SK-N-SH (cell line): ENCODE results near the gene MLC1. TPM values are rescaled to one million over a fixed set of nuclear protein-coding genes. Genes with fewer than 3 reads are reported as not detected.

ENCODE experiments used
- CTCF ChIA-PET: fragments of 300-600, 350-600 bp; formaldehyde crosslinking; extraction: SDS; loops from one replicate; lab custom pipeline; 2021; lab: Yijun Ruan, JAX
- POLR2A ChIA-PET: fragments of 350-600 bp; sonication (Branson Sonifier 250); formaldehyde crosslinking; extraction: SDS; loops from one replicate; lab custom pipeline; 2020; ENCODE audit warnings: antibody characterized with exemption, inconsistent platforms; lab: Yijun Ruan, JAX
- DNase-seq: peaks from one replicate; pipeline ENCODE4 v3.0.0; 2012
- H2AFZ ChIP-seq: fragments of 200-600 bp; sonication (generic); 2 replicates; pipeline ENCODE4 v1.8.1; 2016; ENCODE audit warnings: antibody characterized with exemption, mild to moderate bottlenecking, low read depth
- H3F3A ChIP-seq: fragments of 200-600 bp; sonication (generic); replicated peaks from 2 replicates; pipeline ENCODE3; 2016; ENCODE audit warnings: antibody characterized with exemption, mild to moderate bottlenecking; ENCODE audit not compliant: insufficient read depth
- H3K27ac ChIP-seq, 2 experiments: fragments of 200-500 bp in 1 of 2; fragments of 200-600 bp in 1 of 2; sonication (Bioruptor generic) in 1 of 2; sonication (generic), shearing (Covaris generic) in 1 of 2; 2 replicates each; pipeline versions ENCODE4 v1.5.1 to v1.6.1; 2014 to 2016; ENCODE audit warnings: low read depth in 2 of 2, inconsistent platforms in 1 of 2, low read length in 1 of 2, mild to moderate bottlenecking in 1 of 2, mixed read lengths in 1 of 2
- H3K27me3 ChIP-seq: fragments of 200-600 bp; sonication (generic), shearing (Covaris generic); 2 replicates; pipeline ENCODE4 v1.6.1; 2016; ENCODE audit warnings: mixed run types; ENCODE audit not compliant: insufficient read depth
- H3K36me3 ChIP-seq, 2 experiments: fragments of 200-500 bp in 1 of 2; fragments of 200-600 bp in 1 of 2; sonication (Bioruptor generic) in 1 of 2; sonication (generic) in 1 of 2; replicated peaks in 1 of 2; 2 replicates each; pipeline versions ENCODE3 to v1.5.1; 2014 to 2016; ENCODE audit warnings: low read length in 1 of 2, mild to moderate bottlenecking in 1 of 2; ENCODE audit not compliant: insufficient read depth in 2 of 2, control insufficient read depth in 1 of 2
- H3K4me1 ChIP-seq, 2 experiments: fragments of 200-500 bp in 1 of 2; fragments of 200-600 bp in 1 of 2; sonication (Bioruptor generic) in 1 of 2; sonication (generic), shearing (Covaris generic) in 1 of 2; 2 replicates each; pipeline versions ENCODE4 v1.5.1 to v1.6.1; 2014 to 2016; ENCODE audit warnings: low read depth in 1 of 2, low read length in 1 of 2, mixed run types in 1 of 2; ENCODE audit not compliant: insufficient read depth in 2 of 2, control insufficient read depth in 1 of 2
- H3K4me2 ChIP-seq: fragments of 200-600 bp; sonication (generic), shearing (Covaris generic); 2 replicates; pipeline ENCODE4 v1.6.1; 2017; ENCODE audit warnings: mixed run types
- H3K4me3 ChIP-seq, 2 experiments: fragments of 200-500 bp in 1 of 2; fragments of 200-600 bp in 1 of 2; sonication (Bioruptor generic) in 1 of 2; sonication (generic), shearing (Covaris generic) in 1 of 2; 2 replicates each; pipeline versions ENCODE4 v1.5.1 to v1.8.1; 2014 to 2016; ENCODE audit warnings: low read depth in 2 of 2, inconsistent platforms in 1 of 2, low read length in 1 of 2, mild to moderate bottlenecking in 1 of 2, mixed read lengths in 1 of 2, moderate library complexity in 1 of 2
- H3K79me2 ChIP-seq: fragments of 200-600 bp; sonication (generic); 2 replicates; pipeline ENCODE4 v1.8.1; 2017; ENCODE audit warnings: mild to moderate bottlenecking; ENCODE audit not compliant: insufficient read depth
- H3K9ac ChIP-seq: fragments of 200-600 bp; sonication (generic); 2 replicates; pipeline ENCODE4 v1.6.1; 2017; ENCODE audit warnings: mixed run types
- H3K9me2 ChIP-seq: fragments of 200-600 bp; sonication (generic); 2 replicates; pipeline ENCODE4 v1.6.1; 2017; ENCODE audit warnings: mixed run types
- H3K9me3 ChIP-seq: fragments of 200-600 bp; sonication (generic); 2 replicates; pipeline ENCODE4 v1.6.1; 2017; ENCODE audit warnings: mixed run types, mild to moderate bottlenecking, moderate library complexity
- H4K20me1 ChIP-seq: fragments of 200-600 bp; sonication (generic); 2 replicates; pipeline ENCODE4 v1.6.1; 2017; ENCODE audit warnings: mild to moderate bottlenecking, mixed run types; ENCODE audit not compliant: insufficient read depth
- CHD2 ChIP-seq: fragments of 150-350 bp; IDR thresholded peaks from 2 replicates; pipeline ENCODE4 v1.6.1; 2018; ENCODE audit warnings: low read length; ENCODE audit not compliant: partially characterized antibody
- CTCF ChIP-seq: fragments of 200-600 bp; sonication (generic); IDR thresholded peaks from 2 replicates; pipeline ENCODE4 v1.6.1; 2017; ENCODE audit warnings: antibody characterized with exemption, mild to moderate bottlenecking, moderate library complexity
- EP300 ChIP-seq, 2 experiments: IDR thresholded peaks; 2 replicates each; pipeline versions ENCODE4 v1.4.0 to v1.6.1; 2012; ENCODE audit warnings: borderline replicate concordance in 1 of 2, low read depth in 1 of 2, low read length in 1 of 2
- FOSL2 ChIP-seq: IDR thresholded peaks from 2 replicates; pipeline ENCODE4 v1.4.0; 2012; ENCODE audit warnings: low read depth, mild to moderate bottlenecking, moderate library complexity, borderline replicate concordance
- FOXJ3 ChIP-seq: sonication (generic); formaldehyde crosslinking; IDR thresholded peaks from 2 replicates; pipeline ENCODE4 v1.5.1; 2020; ENCODE audit warnings: mild to moderate bottlenecking, missing genetic modification reagents
- FOXM1 ChIP-seq: IDR thresholded peaks from 2 replicates; pipeline ENCODE4 v1.4.0; 2012; ENCODE audit warnings: low read depth, mild to moderate bottlenecking
- GABPA ChIP-seq: IDR thresholded peaks from 2 replicates; pipeline ENCODE4 v1.4.0; 2012; ENCODE audit warnings: low read depth, mild to moderate bottlenecking
- GATA2 ChIP-seq: sonication (generic); formaldehyde crosslinking; IDR thresholded peaks from 2 replicates; pipeline ENCODE4 v1.5.0; 2020; ENCODE audit warnings: mild to moderate bottlenecking, missing genetic modification reagents
- JUND ChIP-seq: IDR thresholded peaks from 2 replicates; pipeline ENCODE4 v1.4.0; 2012
- MAX ChIP-seq: IDR thresholded peaks from 2 replicates; pipeline ENCODE4 v1.4.0; 2012; ENCODE audit warnings: low read depth
- MEF2A ChIP-seq: IDR thresholded peaks from 2 replicates; pipeline ENCODE4 v1.4.0; 2012; ENCODE audit warnings: low read depth, borderline replicate concordance
- MXI1 ChIP-seq: IDR thresholded peaks from 2 replicates; pipeline ENCODE4 v1.6.1; 2012; ENCODE audit warnings: mild to moderate bottlenecking, low read depth, low read length, improper control_type of control experiment
- NFIC ChIP-seq: IDR thresholded peaks from 2 replicates; pipeline ENCODE4 v1.4.0; 2012; ENCODE audit warnings: borderline replicate concordance
- PBX3 ChIP-seq: IDR thresholded peaks from 2 replicates; pipeline ENCODE4; 2012
- POLR2AphosphoS5 ChIP-seq: IDR thresholded peaks from 2 replicates; pipeline ENCODE4 v1.6.1; 2012; ENCODE audit warnings: low read depth, low read length
- RAD21 ChIP-seq: IDR thresholded peaks from 2 replicates; pipeline ENCODE4 v1.6.1; 2012; ENCODE audit warnings: mild to moderate bottlenecking, low read length
- RFX5 ChIP-seq: IDR thresholded peaks from 2 replicates; pipeline ENCODE4 v1.6.1; 2012; ENCODE audit warnings: mild to moderate bottlenecking, improper control_type of control experiment, low read length
- SIN3A ChIP-seq: IDR thresholded peaks from 2 replicates; pipeline ENCODE4 v1.6.1; 2012; ENCODE audit warnings: low read depth, mild to moderate bottlenecking, low read length, moderate library complexity, borderline replicate concordance
- SMC3 ChIP-seq: IDR thresholded peaks from 2 replicates; pipeline ENCODE4 v1.6.1; 2012; ENCODE audit warnings: low read depth, low read length, improper control_type of control experiment
- TAF1 ChIP-seq: IDR thresholded peaks from 2 replicates; pipeline ENCODE4 v1.6.1; 2012; ENCODE audit warnings: low read depth, mild to moderate bottlenecking, low read length, moderate library complexity, borderline replicate concordance
- TCF12 ChIP-seq: IDR thresholded peaks from 2 replicates; pipeline ENCODE4 v1.4.0; 2012
- TEAD4 ChIP-seq: IDR thresholded peaks from 2 replicates; pipeline ENCODE4 v1.4.0; 2012; ENCODE audit warnings: mild to moderate bottlenecking, borderline replicate concordance; ENCODE audit not compliant: insufficient read depth
- USF1 ChIP-seq: IDR thresholded peaks from 2 replicates; pipeline ENCODE4 v1.4.0; 2012; ENCODE audit warnings: low read depth, borderline replicate concordance
- USF2 ChIP-seq: fragments of 150-350 bp; IDR thresholded peaks from 2 replicates; pipeline ENCODE4 v1.6.1; 2017; ENCODE audit warnings: antibody characterized with exemption, low read length, low read depth, borderline replicate concordance
- YY1 ChIP-seq: IDR thresholded peaks from 2 replicates; pipeline ENCODE4 v1.4.0; 2012; ENCODE audit warnings: low read depth, mild to moderate bottlenecking
- ZBTB33 ChIP-seq: IDR thresholded peaks from 2 replicates; pipeline ENCODE4 v1.4.0; 2012; ENCODE audit warnings: low read depth, borderline replicate concordance
- WGBS: methylation state at CpG from one replicate; pipeline ENCODE4 v1.1.6; 2017; ENCODE audit warnings: low lambda C conversion rate; 5-methylcytosine and 5-hydroxymethylcytosine counted together
- polyA plus RNA-seq, 3 experiments: library from polyadenylated mRNA; depleted of rRNA; stranded (reverse); fragments of >200 nt; gene quantifications; 2 replicates each; pipeline ENCODE4 v1.2.3, GENCODE V29; 2012

Gene MLC1
- polyA plus RNA-seq, 1 of the 3 experiments (the other 2 are of a cell fraction): not detected

DNA sequence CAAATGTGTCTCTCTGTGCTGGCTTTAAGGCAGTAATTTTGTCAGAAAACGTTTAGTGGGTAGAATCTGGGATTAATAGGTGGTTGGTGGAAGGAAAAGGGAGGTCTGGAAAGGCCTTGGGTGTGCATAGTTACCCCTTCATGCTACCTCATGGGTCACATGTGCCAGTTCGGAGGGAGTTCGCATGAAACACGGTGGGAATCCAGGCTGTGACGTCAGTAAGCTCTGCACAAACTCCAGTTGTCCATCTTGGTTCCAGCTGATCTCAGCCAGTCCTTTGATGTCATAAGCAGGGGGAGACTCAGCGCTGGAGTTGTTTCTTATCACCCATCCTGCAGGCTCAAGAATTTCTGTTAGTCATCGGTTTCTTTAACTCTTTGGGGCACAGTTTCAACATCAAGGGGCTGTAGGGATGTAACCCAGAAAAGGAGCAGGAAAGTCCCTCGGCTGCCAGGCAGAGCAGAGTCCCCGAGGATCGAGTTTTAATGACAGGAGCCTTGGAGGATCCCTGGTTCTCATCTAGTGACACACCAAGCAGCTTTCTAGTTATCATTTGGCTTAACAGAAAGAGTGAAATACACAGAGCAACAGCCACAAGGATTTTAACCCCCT lies 33.4 kb upstream of the MLC1 start:
- ChIA-PET CTCF (interaction anchor here (1.0 kb wide), 1 partner anchor 54 kb away, joined by 3 read pairs; no protein-coding TSS in a partner anchor), POLR2A (no interaction called here)
- Histone ChIP-seq H3K27ac (peak overlapping the region in 1 of 2 experiments; percentile 63; a peak in 1 of 4 replicates), H4K20me1 (no peaks in the 10 kb centered on the region), H3K9ac (no peak overlapping the region), H3F3A (peaks cover 7% of the 10 kb centered on the region), H3K4me3 (no peak overlapping the region), H2AFZ (peak overlapping the region; percentile 9; the same call in 1 of the 2 replicates), H3K4me1 (peaks cover 14 to 22% of the 10 kb centered on the region in 2 experiments; a peak in 3 of 4 replicates), H3K9me3 (0 out of 2 replicates have a peak, but pooled peaks cover 4% of the 10 kb centered on the region), H3K4me2 (peak overlapping the region; percentile 23), H3K27me3 (no peaks in the 10 kb centered on the region), H3K9me2 (no peaks in the 10 kb centered on the region), H3K36me3 (no peaks in the 10 kb centered on the region), H3K79me2 (no peaks in the 10 kb centered on the region)
- WGBS: 26% methylated on average over 6 of the region's 10 CpGs
- no peak for DNase-seq
- TF ChIP-seq TEAD4 (no peak), POLR2AphosphoS5 (peak; percentile 25; the same call in 1 of the 2 replicates), TCF12 (peak; percentile 85), SIN3A (no peak), MEF2A (no peak), EP300 (IDR thresholded peaks at IDR 0.05; ENCODE audit: borderline replicate concordance in 1 of 2, low read depth in 1 of 2, low read length in 1 of 2) (peak in 1 of 2 experiments; percentile 47; a peak in 1 of 4 replicates), RAD21 (no peak), MAX (peak; percentile 37; the same call in 1 of the 2 replicates), TAF1 (no peak), MXI1 (no peak), SMC3 (no peak), NFIC (no peak), GATA2 (CRISPR knock-in tag) (no peak), YY1 (no peak), ZBTB33 (no peak), RFX5 (no peak), FOXM1 (no peak), USF2 (no peak), USF1 (peak; percentile 35; the same call in 1 of the 2 replicates), FOXJ3 (CRISPR knock-in tag) (no peak), GABPA (no peak), JUND (peak; percentile 67), PBX3 (peak; percentile 79), CHD2 (no peak), FOSL2 (peak; percentile 68), CTCF (no peak)
